SK-N-SH (cell line): ENCODE measurements around the gene RPS17. TPM values are rescaled to one million over a fixed set of nuclear protein-coding genes. Genes with fewer than 3 reads are reported as not detected.
"Not testable (repeated sequence)": the region's sequence is repeated elsewhere in the genome, so short reads cannot be mapped to it uniquely, and the experiment has no call there.

Experiments used
- CTCF ChIA-PET: fragments of 300-600, 350-600 bp; formaldehyde crosslinking; extraction: SDS; loops from one replicate; lab custom pipeline; 2021; lab: Yijun Ruan, JAX
- POLR2A ChIA-PET: fragments of 350-600 bp; sonication (Branson Sonifier 250); formaldehyde crosslinking; extraction: SDS; loops from one replicate; lab custom pipeline; 2020; ENCODE audit warnings: antibody characterized with exemption, inconsistent platforms; lab: Yijun Ruan, JAX
- DNase-seq: peaks from one replicate; pipeline ENCODE4 v3.0.0; 2012
- H2AFZ ChIP-seq: fragments of 200-600 bp; sonication (generic); 2 replicates; pipeline ENCODE4 v1.8.1; 2016; ENCODE audit warnings: antibody characterized with exemption, mild to moderate bottlenecking, low read depth
- H3F3A ChIP-seq: fragments of 200-600 bp; sonication (generic); replicated peaks from 2 replicates; pipeline ENCODE3; 2016; ENCODE audit warnings: antibody characterized with exemption, mild to moderate bottlenecking; ENCODE audit not compliant: insufficient read depth
- H3K27ac ChIP-seq, 2 experiments: fragments of 200-500 bp in 1 of 2; fragments of 200-600 bp in 1 of 2; sonication (Bioruptor generic) in 1 of 2; sonication (generic), shearing (Covaris generic) in 1 of 2; 2 replicates each; pipeline versions ENCODE4 v1.5.1 to v1.6.1; 2014 to 2016; ENCODE audit warnings: low read depth in 2 of 2, inconsistent platforms in 1 of 2, low read length in 1 of 2, mild to moderate bottlenecking in 1 of 2, mixed read lengths in 1 of 2
- H3K27me3 ChIP-seq: fragments of 200-600 bp; sonication (generic), shearing (Covaris generic); 2 replicates; pipeline ENCODE4 v1.6.1; 2016; ENCODE audit warnings: mixed run types; ENCODE audit not compliant: insufficient read depth
- H3K36me3 ChIP-seq, 2 experiments: fragments of 200-500 bp in 1 of 2; fragments of 200-600 bp in 1 of 2; sonication (Bioruptor generic) in 1 of 2; sonication (generic) in 1 of 2; replicated peaks in 1 of 2; 2 replicates each; pipeline versions ENCODE3 to v1.5.1; 2014 to 2016; ENCODE audit warnings: low read length in 1 of 2, mild to moderate bottlenecking in 1 of 2; ENCODE audit not compliant: insufficient read depth in 2 of 2, control insufficient read depth in 1 of 2
- H3K4me1 ChIP-seq, 2 experiments: fragments of 200-500 bp in 1 of 2; fragments of 200-600 bp in 1 of 2; sonication (Bioruptor generic) in 1 of 2; sonication (generic), shearing (Covaris generic) in 1 of 2; 2 replicates each; pipeline versions ENCODE4 v1.5.1 to v1.6.1; 2014 to 2016; ENCODE audit warnings: low read depth in 1 of 2, low read length in 1 of 2, mixed run types in 1 of 2; ENCODE audit not compliant: insufficient read depth in 2 of 2, control insufficient read depth in 1 of 2
- H3K4me2 ChIP-seq: fragments of 200-600 bp; sonication (generic), shearing (Covaris generic); 2 replicates; pipeline ENCODE4 v1.6.1; 2017; ENCODE audit warnings: mixed run types
- H3K4me3 ChIP-seq, 2 experiments: fragments of 200-500 bp in 1 of 2; fragments of 200-600 bp in 1 of 2; sonication (Bioruptor generic) in 1 of 2; sonication (generic), shearing (Covaris generic) in 1 of 2; 2 replicates each; pipeline versions ENCODE4 v1.5.1 to v1.8.1; 2014 to 2016; ENCODE audit warnings: low read depth in 2 of 2, inconsistent platforms in 1 of 2, low read length in 1 of 2, mild to moderate bottlenecking in 1 of 2, mixed read lengths in 1 of 2, moderate library complexity in 1 of 2
- H3K79me2 ChIP-seq: fragments of 200-600 bp; sonication (generic); 2 replicates; pipeline ENCODE4 v1.8.1; 2017; ENCODE audit warnings: mild to moderate bottlenecking; ENCODE audit not compliant: insufficient read depth
- H3K9ac ChIP-seq: fragments of 200-600 bp; sonication (generic); 2 replicates; pipeline ENCODE4 v1.6.1; 2017; ENCODE audit warnings: mixed run types
- H3K9me2 ChIP-seq: fragments of 200-600 bp; sonication (generic); 2 replicates; pipeline ENCODE4 v1.6.1; 2017; ENCODE audit warnings: mixed run types
- H3K9me3 ChIP-seq: fragments of 200-600 bp; sonication (generic); 2 replicates; pipeline ENCODE4 v1.6.1; 2017; ENCODE audit warnings: mixed run types, mild to moderate bottlenecking, moderate library complexity
- H4K20me1 ChIP-seq: fragments of 200-600 bp; sonication (generic); 2 replicates; pipeline ENCODE4 v1.6.1; 2017; ENCODE audit warnings: mild to moderate bottlenecking, mixed run types; ENCODE audit not compliant: insufficient read depth
- WGBS: methylation state at CpG from one replicate; pipeline ENCODE4 v1.1.6; 2017; ENCODE audit warnings: low lambda C conversion rate; 5-methylcytosine and 5-hydroxymethylcytosine counted together
- polyA plus RNA-seq, 3 experiments: library from polyadenylated mRNA; depleted of rRNA; stranded (reverse); fragments of >200 nt; gene quantifications; 2 replicates each; pipeline ENCODE4 v1.2.3, GENCODE V29; 2012
- TF ChIP-seq, protein P1 (sequence below): fragments of 200-600 bp; sonication (generic); IDR thresholded peaks from 2 replicates; pipeline ENCODE4 v1.6.1; 2017; ENCODE audit warnings: antibody characterized with exemption, mild to moderate bottlenecking, moderate library complexity

The RPS17 gene
- polyA plus RNA-seq, 1 of the 3 experiments (the other 2 are of a cell fraction): 9,168 TPM

DNA sequence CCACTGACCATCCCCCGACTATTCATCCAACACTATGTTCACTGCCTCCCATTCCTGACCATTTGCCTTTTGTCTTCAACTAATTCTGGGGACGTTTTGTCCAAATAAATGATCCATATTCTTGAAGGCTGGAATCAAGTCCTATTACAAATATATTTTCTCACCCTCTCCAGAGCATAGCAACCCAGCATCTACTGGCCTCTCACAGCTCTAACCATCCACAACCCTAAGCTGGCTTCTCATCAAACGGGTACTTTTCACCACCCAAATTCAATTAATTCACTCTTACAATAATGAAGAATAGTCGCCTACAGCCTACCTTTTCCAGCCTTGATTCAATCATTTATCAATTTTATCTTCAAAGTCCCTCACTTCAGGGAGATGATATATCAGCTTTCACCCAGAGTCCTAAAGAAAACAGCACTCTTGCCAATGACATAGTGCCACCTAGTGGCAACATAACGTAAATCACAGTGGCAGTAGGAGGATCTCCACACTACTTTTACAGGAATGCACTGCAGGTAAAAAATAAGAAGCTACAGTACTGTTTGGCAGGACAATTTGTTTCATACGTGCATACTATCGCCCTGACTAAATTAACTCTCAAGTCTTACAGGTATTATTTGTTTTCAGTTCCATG lies 37.4 kb downstream of the RPS17 start:
- H3K4me3 ChIP-seq, H3K9me2 ChIP-seq, H3K27ac ChIP-seq, H3F3A ChIP-seq, H3K4me1 ChIP-seq, H4K20me1 ChIP-seq, H3K9me3 ChIP-seq, H2AFZ ChIP-seq, H3K4me2 ChIP-seq, DNase-seq, H3K79me2 ChIP-seq, POLR2A ChIA-PET, H3K9ac ChIP-seq, CTCF ChIA-PET, H3K27me3 ChIP-seq, H3K36me3 ChIP-seq: not testable (repeated sequence)
- WGBS: 25% methylated on average over 4 of the region's 7 CpGs

DNA sequence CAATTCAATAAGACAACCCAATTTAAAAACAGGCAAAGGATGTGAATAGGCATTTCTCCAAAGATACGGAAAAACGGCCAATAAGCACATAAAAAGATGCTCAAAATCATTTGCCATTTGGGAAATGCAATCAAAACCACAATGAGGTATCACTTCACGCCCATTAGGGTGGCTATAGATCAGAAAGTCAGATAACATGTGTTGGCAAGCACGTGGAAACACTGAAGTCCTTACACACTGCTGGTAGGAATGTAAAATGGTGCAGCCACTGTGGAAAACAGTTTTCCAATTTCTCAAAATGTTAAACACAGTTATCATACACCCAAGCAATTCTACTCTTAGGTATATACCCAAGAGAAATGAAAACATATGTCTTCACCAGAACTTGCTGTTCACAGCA lies 39.5 kb downstream of the RPS17 start:
- H2AFZ ChIP-seq, H4K20me1 ChIP-seq, H3K9me2 ChIP-seq, H3K4me2 ChIP-seq, DNase-seq, CTCF ChIA-PET, H3K27ac ChIP-seq, H3K36me3 ChIP-seq, H3K9ac ChIP-seq, POLR2A ChIA-PET, H3K27me3 ChIP-seq, H3F3A ChIP-seq, H3K4me1 ChIP-seq, H3K9me3 ChIP-seq, H3K79me2 ChIP-seq, H3K4me3 ChIP-seq: not testable (repeated sequence)
- WGBS: 85% methylated on average over 4 of the region's 4 CpGs

DNA sequence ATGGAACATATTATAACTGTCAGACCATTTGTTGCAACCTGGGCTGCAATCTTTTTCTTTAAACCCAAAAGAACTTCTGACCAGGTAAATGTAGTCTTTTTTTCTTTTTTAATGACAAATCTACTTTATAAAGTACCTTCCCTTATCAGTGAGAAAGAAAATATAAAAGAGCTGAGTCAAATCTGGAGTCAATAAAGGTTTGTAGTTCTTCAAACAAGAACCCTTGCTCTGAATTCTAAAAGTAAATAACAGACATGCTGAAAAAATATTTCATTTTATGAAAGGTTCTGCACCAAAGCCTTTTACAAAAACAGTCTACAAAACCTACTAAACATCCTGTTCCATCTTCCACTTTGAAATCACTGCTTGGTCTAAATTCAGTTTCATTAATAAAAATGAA lies 42.3 kb downstream of the RPS17 start:
- H3K36me3 ChIP-seq, H3K4me1 ChIP-seq, DNase-seq, H3F3A ChIP-seq, H4K20me1 ChIP-seq, H3K4me3 ChIP-seq, POLR2A ChIA-PET, H3K79me2 ChIP-seq, H3K27ac ChIP-seq, H3K4me2 ChIP-seq, H3K9me2 ChIP-seq, H3K9me3 ChIP-seq, H3K27me3 ChIP-seq, CTCF ChIA-PET, H3K9ac ChIP-seq, H2AFZ ChIP-seq: not testable (repeated sequence)

DNA sequence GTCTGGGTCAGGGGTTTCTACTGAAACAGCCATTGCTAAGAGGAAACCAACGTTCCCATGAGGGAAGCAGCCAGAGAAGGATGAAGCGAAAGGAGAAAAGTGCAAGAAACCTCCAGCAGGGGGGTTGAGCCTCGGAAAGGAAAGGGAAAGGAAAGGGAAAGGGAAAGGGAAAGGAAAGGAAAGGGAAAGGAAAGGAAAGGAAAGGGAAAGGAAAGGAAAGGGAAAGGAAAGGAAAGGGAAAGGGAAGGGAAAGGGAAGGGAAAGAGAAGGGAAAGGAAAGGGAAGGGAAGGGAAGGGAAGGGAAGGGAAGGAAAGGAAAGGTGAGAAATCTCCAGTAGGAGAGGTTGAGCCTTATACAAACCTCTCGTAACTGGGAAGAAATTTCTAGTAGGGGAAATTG lies 52.0 kb downstream of the RPS17 start:
- CTCF ChIA-PET, H3K27me3 ChIP-seq, H3K9ac ChIP-seq, H3K36me3 ChIP-seq, H3K4me3 ChIP-seq, H3K9me3 ChIP-seq, H3K4me1 ChIP-seq, POLR2A ChIA-PET, H4K20me1 ChIP-seq, H2AFZ ChIP-seq, H3F3A ChIP-seq, H3K4me2 ChIP-seq, H3K79me2 ChIP-seq, H3K27ac ChIP-seq, H3K9me2 ChIP-seq, DNase-seq: not testable (repeated sequence)
- TF ChIP-seq, protein P1, sequence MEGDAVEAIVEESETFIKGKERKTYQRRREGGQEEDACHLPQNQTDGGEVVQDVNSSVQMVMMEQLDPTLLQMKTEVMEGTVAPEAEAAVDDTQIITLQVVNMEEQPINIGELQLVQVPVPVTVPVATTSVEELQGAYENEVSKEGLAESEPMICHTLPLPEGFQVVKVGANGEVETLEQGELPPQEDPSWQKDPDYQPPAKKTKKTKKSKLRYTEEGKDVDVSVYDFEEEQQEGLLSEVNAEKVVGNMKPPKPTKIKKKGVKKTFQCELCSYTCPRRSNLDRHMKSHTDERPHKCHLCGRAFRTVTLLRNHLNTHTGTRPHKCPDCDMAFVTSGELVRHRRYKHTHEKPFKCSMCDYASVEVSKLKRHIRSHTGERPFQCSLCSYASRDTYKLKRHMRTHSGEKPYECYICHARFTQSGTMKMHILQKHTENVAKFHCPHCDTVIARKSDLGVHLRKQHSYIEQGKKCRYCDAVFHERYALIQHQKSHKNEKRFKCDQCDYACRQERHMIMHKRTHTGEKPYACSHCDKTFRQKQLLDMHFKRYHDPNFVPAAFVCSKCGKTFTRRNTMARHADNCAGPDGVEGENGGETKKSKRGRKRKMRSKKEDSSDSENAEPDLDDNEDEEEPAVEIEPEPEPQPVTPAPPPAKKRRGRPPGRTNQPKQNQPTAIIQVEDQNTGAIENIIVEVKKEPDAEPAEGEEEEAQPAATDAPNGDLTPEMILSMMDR: peak; percentile 9; the same call in 1 of the 2 replicates
- WGBS: 81% methylated on average over 4 of the region's 4 CpGs

DNA sequence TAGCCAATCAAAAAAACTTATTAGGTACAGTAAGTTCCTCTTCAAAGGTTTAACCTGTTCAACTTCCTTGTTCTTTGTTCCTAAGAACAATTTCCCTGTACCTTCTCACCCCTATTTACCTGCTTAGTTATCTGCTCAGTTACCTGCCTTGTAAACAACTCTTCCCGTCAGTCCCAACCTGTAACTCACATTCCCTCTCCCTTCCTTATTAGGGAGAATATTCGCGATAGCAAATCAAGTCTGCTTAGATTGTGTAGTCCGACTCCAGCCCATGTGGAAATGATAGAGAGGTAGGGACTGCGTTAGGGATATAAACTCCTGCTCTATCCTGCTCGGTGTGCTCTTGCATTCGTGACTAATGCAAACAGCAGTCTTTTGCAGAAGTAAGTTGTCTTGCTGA lies 53.2 kb downstream of the RPS17 start:
- H3K27me3 ChIP-seq, H3F3A ChIP-seq, H3K9me2 ChIP-seq, H3K9ac ChIP-seq, H3K36me3 ChIP-seq, DNase-seq, H4K20me1 ChIP-seq, CTCF ChIA-PET, H3K4me3 ChIP-seq, H3K27ac ChIP-seq, POLR2A ChIA-PET, H2AFZ ChIP-seq, H3K4me2 ChIP-seq, H3K79me2 ChIP-seq, H3K9me3 ChIP-seq, H3K4me1 ChIP-seq: not testable (repeated sequence)
- 91% methylated on average over 7 of the region's 7 CpGs for WGBS
